Central memory CD8-positive, alpha-beta T cell (primary cell): Measurements from ENCODE around the gene GNAI3.

Experiments
- ATAC-seq: fragments of 150-1000 bp; cut with Tn5 transposase; replicated peaks from 2 replicates; pipeline ENCODE4 v1.10.0; 2022; ENCODE audit warnings: mild to moderate bottlenecking, moderate FRiP score, moderate number of reproducible peaks; ENCODE audit not compliant: poor library complexity, severe bottlenecking; ENCODE audit errors: extremely low read depth
- DNase-seq, 2 donors: peaks; one replicate each; pipeline ENCODE4 v3.0.0; 2021; ENCODE audit warnings: low spot score in 2 of 2
- H3K27ac Mint-ChIP-seq: one replicate; pipeline ENCODE4 v1.8.0; 2022; ENCODE audit warnings: low read depth, mild to moderate bottlenecking, moderate library complexity, mixed read lengths
- H3K27me3 Mint-ChIP-seq: one replicate; pipeline ENCODE4 v1.8.0; 2022; ENCODE audit warnings: mixed read lengths
- H3K36me3 Mint-ChIP-seq: one replicate; pipeline ENCODE4 v1.8.0; 2022; ENCODE audit warnings: mild to moderate bottlenecking, moderate library complexity, mixed read lengths; ENCODE audit not compliant: insufficient read depth
- H3K4me1 Mint-ChIP-seq: one replicate; pipeline ENCODE4 v1.8.0; 2022; ENCODE audit warnings: mixed read lengths
- H3K4me3 Mint-ChIP-seq: one replicate; pipeline ENCODE4 v1.8.0; 2022; ENCODE audit warnings: mild to moderate bottlenecking, moderate library complexity, mixed read lengths
- H3K9me3 Mint-ChIP-seq: one replicate; pipeline ENCODE4 v1.8.0; 2022; ENCODE audit warnings: mixed read lengths

The GNAI3 gene

GRCh38 chr1:109541102-109541501 lies 7.3 kb upstream of the GNAI3 start:
- Mint-ChIP-seq H3K27ac (no peak overlapping the region), H3K27me3 (no peaks in the 10 kb centered on the region), H3K4me3 (no peak overlapping the region), H3K4me1 (peaks cover 1% of the 10 kb centered on the region), H3K9me3 (no peaks in the 10 kb centered on the region), H3K36me3 (peaks cover 2% of the 10 kb centered on the region)
- ATAC-seq = no peak
- DNase-seq = no peak

- H3K36me3 Mint-ChIP-seq = peaks cover 5% of the 10 kb centered on the region
- H3K9me3 Mint-ChIP-seq = no peaks in the 10 kb centered on the region
- no peak for DNase-seq
- ATAC-seq = no peak
- peaks cover 17% of the 10 kb centered on the region for H3K4me1 Mint-ChIP-seq
- no peak overlapping the region for H3K27ac Mint-ChIP-seq
- no peaks in the 10 kb centered on the region for H3K27me3 Mint-ChIP-seq
- H3K4me3 Mint-ChIP-seq = no peak overlapping the region
Measured at GRCh38 chr1:109542657-109543056, 5.8 kb upstream of the GNAI3 start.

- no peak for DNase-seq
- Mint-ChIP-seq H3K36me3 (peaks cover 13% of the 10 kb centered on the region), H3K27me3 (no peaks in the 10 kb centered on the region), H3K9me3 (no peaks in the 10 kb centered on the region), H3K4me1 (peaks cover 23% of the 10 kb centered on the region), H3K27ac (peak overlapping the region; percentile 48), H3K4me3 (no peak overlapping the region)
- no peak for ATAC-seq
Measured at GRCh38 chr1:109543283-109543987, 5.0 kb upstream of the GNAI3 start.

GRCh38 chr1:109543988-109544735 lies 4.3 kb upstream of the GNAI3 start:
- H3K4me3 Mint-ChIP-seq = no peak overlapping the region
- DNase-seq (no peak), ATAC-seq (no peak)
- peaks cover 17% of the 10 kb centered on the region for H3K36me3 Mint-ChIP-seq
- H3K9me3 Mint-ChIP-seq = no peaks in the 10 kb centered on the region
- H3K27ac Mint-ChIP-seq = no peak overlapping the region
- H3K27me3 Mint-ChIP-seq = no peaks in the 10 kb centered on the region
- peaks cover 30% of the 10 kb centered on the region for H3K4me1 Mint-ChIP-seq

GRCh38 chr1:109546311-109547109 lies 1.9 kb upstream of the GNAI3 start:
- H3K9me3 Mint-ChIP-seq = no peaks in the 10 kb centered on the region
- H3K27me3 Mint-ChIP-seq = no peaks in the 10 kb centered on the region

GRCh38 chr1:109547463-109548320 lies 723 bp upstream of the GNAI3 start:
- peaks cover 46% of the 10 kb centered on the region for H3K4me1 Mint-ChIP-seq

More at GRCh38 chr1:109546311-109547109, 1.9 kb upstream of the GNAI3 start:
- ATAC-seq = peak; percentile 34
- peaks cover 43% of the 10 kb centered on the region for H3K4me1 Mint-ChIP-seq
- peak overlapping the region; percentile 99 for H3K4me3 Mint-ChIP-seq
- peak overlapping the region; percentile 96 for H3K27ac Mint-ChIP-seq
- H3K36me3 Mint-ChIP-seq = peaks cover 16% of the 10 kb centered on the region
- DNase-seq = peak; percentile 76 to 81

GRCh38 chr1:109556563-109556962 lies 8.1 kb downstream of the GNAI3 start:
- ATAC-seq (no peak), DNase-seq (no peak)
- Mint-ChIP-seq H3K4me1 (peaks cover 75% of the 10 kb centered on the region), H3K9me3 (no peaks in the 10 kb centered on the region), H3K27ac (no peak overlapping the region), H3K27me3 (no peaks in the 10 kb centered on the region), H3K4me3 (no peak overlapping the region), H3K36me3 (peaks cover 11% of the 10 kb centered on the region)

More at GRCh38 chr1:109547463-109548320, 723 bp upstream of the GNAI3 start:
- DNase-seq (no peak), ATAC-seq (no peak)
- no peaks in the 10 kb centered on the region for H3K27me3 Mint-ChIP-seq
- peak overlapping the region; percentile 96 for H3K27ac Mint-ChIP-seq
- H3K9me3 Mint-ChIP-seq = no peaks in the 10 kb centered on the region
- H3K4me3 Mint-ChIP-seq = peak overlapping the region; percentile 99
- peaks cover 18% of the 10 kb centered on the region for H3K36me3 Mint-ChIP-seq

GRCh38 chr1:109557520-109557919 lies 9.1 kb downstream of the GNAI3 start:
- H3K36me3 Mint-ChIP-seq = peaks cover 9% of the 10 kb centered on the region
- no peak overlapping the region for H3K27ac Mint-ChIP-seq
- no peak for ATAC-seq
- H3K27me3 Mint-ChIP-seq = no peaks in the 10 kb centered on the region
- peaks cover 82% of the 10 kb centered on the region for H3K4me1 Mint-ChIP-seq
- no peaks in the 10 kb centered on the region for H3K9me3 Mint-ChIP-seq
- no peak for DNase-seq
- peak overlapping the region; percentile 4 for H3K4me3 Mint-ChIP-seq

GRCh38 chr1:109559995-109560394 lies 11.6 kb downstream of the GNAI3 start:
- no peak for ATAC-seq
- Mint-ChIP-seq H3K4me1 (peaks cover 81% of the 10 kb centered on the region), H3K27ac (no peak overlapping the region)

GRCh38 chr1:109564194-109564878 lies 15.9 kb downstream of the GNAI3 start:
- Mint-ChIP-seq H3K27me3 (no peaks in the 10 kb centered on the region), H3K27ac (peak overlapping the region; percentile 69), H3K9me3 (no peaks in the 10 kb centered on the region), H3K4me3 (no peak overlapping the region), H3K36me3 (peaks cover 1% of the 10 kb centered on the region), H3K4me1 (peaks cover 75% of the 10 kb centered on the region)
- DNase-seq = no peak
- no peak for ATAC-seq

More at GRCh38 chr1:109559995-109560394, 11.6 kb downstream of the GNAI3 start:
- Mint-ChIP-seq H3K36me3 (peaks cover 10% of the 10 kb centered on the region), H3K4me3 (no peak overlapping the region), H3K27me3 (no peaks in the 10 kb centered on the region), H3K9me3 (no peaks in the 10 kb centered on the region)
- DNase-seq = no peak

GRCh38 chr1:109565241-109565640 lies 16.8 kb downstream of the GNAI3 start:
- Mint-ChIP-seq H3K4me1 (peaks cover 67% of the 10 kb centered on the region), H3K27me3 (no peaks in the 10 kb centered on the region), H3K27ac (peak overlapping the region; percentile 58), H3K9me3 (no peaks in the 10 kb centered on the region), H3K4me3 (no peak overlapping the region), H3K36me3 (peaks cover 1% of the 10 kb centered on the region)
- DNase-seq (no peak), ATAC-seq (no peak)
